Endothelial cell of umbilical vein (primary cell): ENCODE measurements around the gene HES1. TPM values are rescaled to one million over a fixed set of nuclear protein-coding genes. Genes with fewer than 3 reads are reported as not detected.
A peak's percentile ranks its signal among the peaks of the same experiment; 100 is the strongest.

Experiments
- BruUV-seq: library from RNA; stranded (reverse); fragments of 400-500 nt; replicated peaks from 2 replicates; lab custom pipeline; 2021; lab: Mats Ljungman, UMichigan
- CTCF ChIA-PET: fragments of 300-600, 350-600 bp; sonication (Branson Sonifier 250); formaldehyde crosslinking; loops from one replicate; lab custom pipeline; 2021; ENCODE audit warnings: antibody characterized with exemption, inconsistent platforms; lab: Charles Lee
- POLR2A ChIA-PET: fragments of 300-600, 350-600 bp; sonication (Branson Sonifier 250); formaldehyde crosslinking; loops from one replicate; lab custom pipeline; 2021; ENCODE audit warnings: antibody characterized with exemption, inconsistent platforms; lab: Charles Lee
- DNase-seq: peaks from one replicate; pipeline ENCODE4 v3.0.0-alpha.2; 2011; ENCODE audit warnings: low read depth, low spot score
- FAIRE-seq: peaks from 2 replicates; lab custom pipeline; 2011; peaks lifted over from hg19 to GRCh38; lab: Jason Lieb, UNC
- H2AFZ ChIP-seq: 2 replicates; pipeline ENCODE4 v1.6.0; 2012; ENCODE audit warnings: low read depth, low read length, control low read depth, inconsistent platforms
- H3K27ac ChIP-seq: 2 replicates; pipeline ENCODE4 v1.5.1; 2011; ENCODE audit warnings: low read depth, mild to moderate bottlenecking, control low read depth, low read length, moderate library complexity; ENCODE audit not compliant: insufficient read depth
- H3K27me3 ChIP-seq, 2 experiments: 2 replicates each; pipeline versions ENCODE4 v1.6.0 to v1.6.1; 2011; ENCODE audit warnings: low read length in 2 of 2, mixed read lengths in 1 of 2; ENCODE audit not compliant: control insufficient read depth in 2 of 2, insufficient read depth in 2 of 2
- H3K36me3 ChIP-seq, 2 experiments: 2 replicates in 1 of 2; 3 replicates in 1 of 2; pipeline ENCODE4 v1.5.1; 2011; ENCODE audit warnings: low read length in 2 of 2, mild to moderate bottlenecking in 1 of 2, moderate library complexity in 1 of 2; ENCODE audit not compliant: control insufficient read depth in 2 of 2, insufficient read depth in 2 of 2; ENCODE audit errors: extremely low read depth in 1 of 2
- H3K4me1 ChIP-seq: 3 replicates; pipeline ENCODE4 v1.5.1; 2011; ENCODE audit warnings: mild to moderate bottlenecking, low read length; ENCODE audit not compliant: control insufficient read depth, insufficient read depth; ENCODE audit errors: extremely low read depth
- H3K4me2 ChIP-seq: 2 replicates; pipeline ENCODE4 v1.6.1; 2011; ENCODE audit warnings: low read length, control low read depth, mixed read lengths; ENCODE audit not compliant: insufficient read depth
- H3K4me3 ChIP-seq, 3 experiments: fragments of 200-600 bp in 1 of 3; sonication (generic), shearing (Covaris generic) in 1 of 3; replicated peaks in 1 of 3; 2 replicates each; pipeline ENCODE4 v1.5.1; 2011 to 2016; ENCODE audit warnings: control low read depth in 3 of 3, low read length in 3 of 3, mild to moderate bottlenecking in 2 of 3, inconsistent platforms in 1 of 3, low read depth in 1 of 3, moderate library complexity in 1 of 3; ENCODE audit not compliant: insufficient read depth in 1 of 3
- H3K79me2 ChIP-seq: 2 replicates; pipeline ENCODE4 v1.6.0; 2012; ENCODE audit warnings: low read length, inconsistent platforms; ENCODE audit not compliant: control insufficient read depth, insufficient read depth
- H3K9ac ChIP-seq: replicated peaks from 2 replicates; pipeline ENCODE3; 2011; ENCODE audit warnings: low read length, control low read depth; ENCODE audit not compliant: insufficient read depth; ENCODE audit errors: extremely low read depth
- H3K9me1 ChIP-seq: replicated peaks from 3 replicates; pipeline ENCODE4 v1.6.0; 2011; ENCODE audit warnings: mild to moderate bottlenecking, low read length; ENCODE audit not compliant: control insufficient read depth, insufficient read depth; ENCODE audit errors: extremely low read depth
- H3K9me3 ChIP-seq: replicated peaks from 2 replicates; pipeline ENCODE4 v1.5.1; 2012; ENCODE audit warnings: low read length, inconsistent platforms; ENCODE audit not compliant: control insufficient read depth, insufficient read depth
- H4K20me1 ChIP-seq: replicated peaks from 2 replicates; pipeline ENCODE3; 2011; ENCODE audit warnings: mild to moderate bottlenecking, low read length; ENCODE audit not compliant: control insufficient read depth, insufficient read depth; ENCODE audit errors: extremely low read depth
- EZH2 ChIP-seq: IDR thresholded peaks from 2 replicates; pipeline ENCODE4 v1.6.1; 2012; ENCODE audit warnings: borderline replicate concordance, low read depth, mild to moderate bottlenecking, moderate library complexity, low read length, inconsistent platforms; ENCODE audit not compliant: severe bottlenecking
- FOS ChIP-seq: IDR thresholded peaks from 2 replicates; pipeline ENCODE4 v1.6.1; 2011; ENCODE audit warnings: mild to moderate bottlenecking, low read length, moderate library complexity, borderline replicate concordance; ENCODE audit not compliant: insufficient read depth
- GATA2 ChIP-seq: IDR thresholded peaks from 2 replicates; pipeline ENCODE4 v1.7.0; 2011; ENCODE audit warnings: low read depth, mild to moderate bottlenecking, moderate library complexity, mixed read lengths, low read length; ENCODE audit not compliant: insufficient read length, insufficient read depth
- JUN ChIP-seq: IDR thresholded peaks from 2 replicates; pipeline ENCODE4 v1.6.1; 2011; ENCODE audit warnings: borderline replicate concordance, low read depth; ENCODE audit not compliant: insufficient read length, insufficient read depth
- MYC ChIP-seq: IDR thresholded peaks from one replicate; pipeline ENCODE4 v1.6.1; 2011; ENCODE audit warnings: mild to moderate bottlenecking, low read depth, low read length
- POLR2A ChIP-seq: IDR thresholded peaks from 2 replicates; pipeline ENCODE4 v1.6.1; 2012; ENCODE audit warnings: low read depth, mild to moderate bottlenecking, control low read depth, low read length
- POLR2AphosphoS5 ChIP-seq: IDR thresholded peaks from 2 replicates; pipeline ENCODE4 v1.6.1; 2012; ENCODE audit warnings: low read depth, mild to moderate bottlenecking, control low read depth, low read length, moderate library complexity; ENCODE audit not compliant: insufficient read depth
- dilution Hi-C: fragments of 300-500 bp; cut with MboI; formaldehyde crosslinking; loops from one replicate; pipeline ENCODE4 v1.15.0; 2019; ENCODE audit warnings: low sequenced_read_pairs; ENCODE audit not compliant: extremely low pct_ligation_motif_present
- intact Hi-C: fragments of 100-400 bp; cut with micrococcal nuclease; formaldehyde crosslinking; loops from one replicate; pipeline ENCODE4 v1.10.0; 2022
- polyA plus RNA-seq, 4 experiments: library from polyadenylated mRNA; depleted of rRNA in 3 of 4; stranded (reverse) in 3 of 4; unstranded in 1 of 4; fragments of >200 nt; gene quantifications; 2 replicates each; pipeline versions ENCODE4 v1.2.1 to v1.2.3, GENCODE V29; 2011 to 2012; ENCODE audit warnings: missing spikeins in 1 of 4
- total RNA-seq: library from RNA; stranded (reverse); gene quantifications from 2 replicates; pipeline ENCODE4 v1.2.3, GENCODE V29; 2021
- TF ChIP-seq, protein P1 (sequence below): IDR thresholded peaks from 2 replicates; pipeline ENCODE4 v1.6.1; 2011; ENCODE audit not compliant: insufficient read depth, insufficient read length
- TF ChIP-seq, protein P2 (sequence below), 2 donors: IDR thresholded peaks; 1 replicate in 1 of 2; 2 replicates in 1 of 2; pipeline ENCODE4 v1.5.1; 2011; ENCODE audit warnings: low read length in 2 of 2, mild to moderate bottlenecking in 2 of 2, moderate library complexity in 2 of 2, control low read depth in 1 of 2, inconsistent platforms in 1 of 2, low read depth in 1 of 2; ENCODE audit not compliant: insufficient read depth in 1 of 2; ENCODE audit errors: extremely low read depth in 1 of 2

Gene HES1
- total and polyA plus RNA-seq, 2 donors (not counting 3 experiments of a cell fraction or from before 2014, with no cell fraction given) = 42.0 to 210 TPM

DNA sequence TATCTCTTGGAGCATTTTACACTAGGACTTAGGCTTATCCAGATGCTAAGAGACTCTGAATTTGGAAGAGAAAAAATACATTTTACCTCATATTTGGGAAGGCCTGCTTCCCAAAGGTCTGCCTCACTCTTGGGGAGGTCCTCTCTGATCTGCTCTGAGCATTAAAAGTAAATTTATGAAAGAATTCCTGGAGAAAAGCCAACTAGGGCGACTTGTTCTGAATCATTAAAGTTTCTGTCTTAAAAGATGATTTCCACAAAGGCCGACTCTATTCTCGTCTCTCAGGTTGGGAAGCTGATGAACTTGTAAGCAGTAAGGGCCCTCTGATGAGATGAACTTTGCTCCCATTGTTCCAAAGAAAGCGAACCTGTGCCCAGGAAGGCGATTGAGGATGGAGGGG lies 48.7 kb upstream of the HES1 start:
- no peaks in the 10 kb centered on the region for H3K27me3 ChIP-seq
- dilution Hi-C loops (no loop called here), intact Hi-C loops (loop anchor here (5.0 kb wide), 1 partner anchor 230 kb away; no protein-coding TSS in a partner anchor)
- no peak for DNase-seq
- peaks cover 26% of the 10 kb centered on the region for H3K4me1 ChIP-seq
- no peak overlapping the region for H2AFZ ChIP-seq
- H3K4me2 ChIP-seq = no peak overlapping the region
- no peaks in the 10 kb centered on the region for H3K9me3 ChIP-seq
- H3K4me3 ChIP-seq = no peak overlapping the region
- no peaks in the 10 kb centered on the region for H3K36me3 ChIP-seq
- no peak overlapping the region for H3K27ac ChIP-seq
- no peak overlapping the region for H3K9ac ChIP-seq
- no peaks in the 10 kb centered on the region for H3K9me1 ChIP-seq
- TF ChIP-seq, protein P1, sequence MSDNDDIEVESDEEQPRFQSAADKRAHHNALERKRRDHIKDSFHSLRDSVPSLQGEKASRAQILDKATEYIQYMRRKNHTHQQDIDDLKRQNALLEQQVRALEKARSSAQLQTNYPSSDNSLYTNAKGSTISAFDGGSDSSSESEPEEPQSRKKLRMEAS = no peak
- TF ChIP-seq FOS (no peak), EZH2 (no peak), JUN (no peak), POLR2AphosphoS5 (no peak), POLR2A (no peak), MYC (no peak), GATA2 (no peak)
- TF ChIP-seq, protein P2, sequence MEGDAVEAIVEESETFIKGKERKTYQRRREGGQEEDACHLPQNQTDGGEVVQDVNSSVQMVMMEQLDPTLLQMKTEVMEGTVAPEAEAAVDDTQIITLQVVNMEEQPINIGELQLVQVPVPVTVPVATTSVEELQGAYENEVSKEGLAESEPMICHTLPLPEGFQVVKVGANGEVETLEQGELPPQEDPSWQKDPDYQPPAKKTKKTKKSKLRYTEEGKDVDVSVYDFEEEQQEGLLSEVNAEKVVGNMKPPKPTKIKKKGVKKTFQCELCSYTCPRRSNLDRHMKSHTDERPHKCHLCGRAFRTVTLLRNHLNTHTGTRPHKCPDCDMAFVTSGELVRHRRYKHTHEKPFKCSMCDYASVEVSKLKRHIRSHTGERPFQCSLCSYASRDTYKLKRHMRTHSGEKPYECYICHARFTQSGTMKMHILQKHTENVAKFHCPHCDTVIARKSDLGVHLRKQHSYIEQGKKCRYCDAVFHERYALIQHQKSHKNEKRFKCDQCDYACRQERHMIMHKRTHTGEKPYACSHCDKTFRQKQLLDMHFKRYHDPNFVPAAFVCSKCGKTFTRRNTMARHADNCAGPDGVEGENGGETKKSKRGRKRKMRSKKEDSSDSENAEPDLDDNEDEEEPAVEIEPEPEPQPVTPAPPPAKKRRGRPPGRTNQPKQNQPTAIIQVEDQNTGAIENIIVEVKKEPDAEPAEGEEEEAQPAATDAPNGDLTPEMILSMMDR (IDR thresholded peaks at IDR 0.05; ENCODE audit: extremely low read depth in 1 of 2, insufficient read depth in 1 of 2, low read depth in 1 of 2, low read length in 2 of 2) = no peak
- FAIRE-seq = peak; percentile 65
- no TSS peak for BruUV-seq
- ChIA-PET CTCF (interaction anchor here (2.0 to 3.2 kb wide), 2 partner anchors 17 to 48 kb away, joined by 5 to 9 read pairs; no protein-coding TSS in a partner anchor), POLR2A (no interaction called here)
- no peaks in the 10 kb centered on the region for H3K79me2 ChIP-seq
- no peaks in the 10 kb centered on the region for H4K20me1 ChIP-seq
